GM18517 (cell line): ENCODE results near the gene SAMM50.

Experiments
- ATAC-seq: cut with Tn5 transposase; IDR thresholded peaks from one replicate; pipeline ENCODE4 v1.9.1; 2021; ENCODE audit warnings: mild to moderate bottlenecking, moderate library complexity; ENCODE audit not compliant: unreplicated experiment

Gene SAMM50

GRCh38 chr22:43945632-43946383 is 9.4 kb upstream of the SAMM50 start:
- ATAC-seq = no peak

GRCh38 chr22:43946384-43946667 is 8.9 kb upstream of the SAMM50 start:
- no peak for ATAC-seq

GRCh38 chr22:43948836-43949406 is 6.3 kb upstream of the SAMM50 start:
- no peak for ATAC-seq

- no peak for ATAC-seq
Measured at GRCh38 chr22:43951391-43951790, 3.9 kb upstream of the SAMM50 start.

GRCh38 chr22:43951966-43952365 is 3.3 kb upstream of the SAMM50 start:
- ATAC-seq = no peak

GRCh38 chr22:43953988-43954785 is 1.1 kb upstream of the SAMM50 start:
- no peak for ATAC-seq

- peak; percentile 16 for ATAC-seq
Measured at GRCh38 chr22:43955883-43956782, 891 bp downstream of the SAMM50 start.

GRCh38 chr22:43956805-43957463 is 1.7 kb downstream of the SAMM50 start:
- no peak for ATAC-seq

- no peak for ATAC-seq
Measured at GRCh38 chr22:43957871-43958270, 2.6 kb downstream of the SAMM50 start.

GRCh38 chr22:43964314-43964857 is 9.1 kb downstream of the SAMM50 start:
- ATAC-seq = no peak

- no peak for ATAC-seq
Measured at GRCh38 chr22:43967069-43967468, 11.8 kb downstream of the SAMM50 start.

- no peak for ATAC-seq
Measured at GRCh38 chr22:43968614-43969013, 13.4 kb downstream of the SAMM50 start.

- ATAC-seq = no peak
Measured at GRCh38 chr22:43969021-43969878, 14.0 kb downstream of the SAMM50 start.

- ATAC-seq = no peak
Measured at GRCh38 chr22:43969989-43970755, 14.9 kb downstream of the SAMM50 start.

GRCh38 chr22:43971112-43971511 is 15.9 kb downstream of the SAMM50 start:
- no peak for ATAC-seq

- ATAC-seq = no peak
Measured at GRCh38 chr22:43972931-43973462, 17.8 kb downstream of the SAMM50 start.

- no peak for ATAC-seq
Measured at GRCh38 chr22:43974028-43974545, 18.8 kb downstream of the SAMM50 start.

- no peak for ATAC-seq
Measured at GRCh38 chr22:43975041-43975440, 19.8 kb downstream of the SAMM50 start.
